GM12872 (cell line): ENCODE measurements around the gene BRD3.

ENCODE experiments used
- CTCF ChIP-seq: IDR thresholded peaks from 3 replicates; pipeline ENCODE4 v1.5.1; 2011; ENCODE audit warnings: low read depth, mild to moderate bottlenecking, low read length, moderate library complexity; ENCODE audit not compliant: insufficient read depth

BRD3 gene

GRCh38 chr9:134063571-134064450 lies 4.0 kb downstream of the BRD3 start:
- no peak for TF ChIP-seq CTCF

GRCh38 chr9:134063088-134063570 lies 4.7 kb downstream of the BRD3 start:
- no peak for TF ChIP-seq CTCF

GRCh38 chr9:134062461-134063087 lies 5.3 kb downstream of the BRD3 start:
- no peak for TF ChIP-seq CTCF

GRCh38 chr9:134061688-134062371 lies 6.0 kb downstream of the BRD3 start:
- TF ChIP-seq CTCF = no peak

GRCh38 chr9:134061019-134061687 lies 6.7 kb downstream of the BRD3 start:
- TF ChIP-seq CTCF = no peak

GRCh38 chr9:134060546-134060945 lies 7.3 kb downstream of the BRD3 start:
- no peak for TF ChIP-seq CTCF
